ENCODE measurements around the gene IL25.
"Not testable (repeated sequence)": the region's sequence is repeated elsewhere in the genome, so short reads cannot be mapped to it uniquely, and the experiment has no call there.

Gene IL25

GRCh38 chr14:23392613-23393012 is 20.0 kb downstream of the IL25 start:
- DNase-seq, result no peak

- no peak for DNase-seq
These were observed 23.5 kb downstream of the IL25 start for GRCh38 chr14:23396126-23396525.

- no peak for DNase-seq
These were observed 24.3 kb downstream of the IL25 start for GRCh38 chr14:23396781-23397407.

- DNase-seq, result no peak
These were observed 25.7 kb downstream of the IL25 start for GRCh38 chr14:23398348-23398747.

GRCh38 chr14:23399136-23399535 is 26.5 kb downstream of the IL25 start:
- no peak for DNase-seq

GRCh38 chr14:23399591-23399990 is 27.0 kb downstream of the IL25 start:
- DNase-seq, result no peak

- not testable (repeated sequence) for DNase-seq
These were observed 28.0 kb downstream of the IL25 start for GRCh38 chr14:23400496-23401149.

GRCh38 chr14:23401291-23401690 is 28.7 kb downstream of the IL25 start:
- no peak for DNase-seq

GRCh38 chr14:23402296-23403138 is 29.9 kb downstream of the IL25 start:
- DNase-seq, result no peak

- no peak for DNase-seq
These were observed 30.5 kb downstream of the IL25 start for GRCh38 chr14:23403139-23403438.

GRCh38 chr14:23403908-23404307 is 31.3 kb downstream of the IL25 start:
- DNase-seq, result no peak

GRCh38 chr14:23404331-23404900 is 31.8 kb downstream of the IL25 start:
- DNase-seq, result no peak

- DNase-seq, result no peak
These were observed 32.5 kb downstream of the IL25 start for GRCh38 chr14:23405096-23405495.

GRCh38 chr14:23405516-23406025 is 33.0 kb downstream of the IL25 start:
- no peak for DNase-seq

- DNase-seq, result no peak
These were observed 33.6 kb downstream of the IL25 start for GRCh38 chr14:23406244-23406643.

GRCh38 chr14:23406725-23407355 is 34.2 kb downstream of the IL25 start:
- no peak for DNase-seq

GRCh38 chr14:23407516-23408306 is 35.1 kb downstream of the IL25 start, which contains the start of gene MYH6:
MYH6 (minus strand) TSS chr14:23408273; CDS start chr14:23407223, 1,050 bp downstream.
- no peak for DNase-seq

- DNase-seq, result no peak
These were observed 35.7 kb downstream of the IL25 start for GRCh38 chr14:23408307-23408630.

- DNase-seq, result no peak
These were observed 36.9 kb downstream of the IL25 start for GRCh38 chr14:23409475-23409874.

GRCh38 chr14:23409966-23410635 is 37.5 kb downstream of the IL25 start:
- no peak for DNase-seq

All from bone marrow (tissue), 2 donors.